ENCODE results near the gene ARHGAP19.

GRCh38 chr10:97325754-97326153 lies 33.3 kb upstream of the ARHGAP19 start:
- TF ChIP-seq, protein P1, sequence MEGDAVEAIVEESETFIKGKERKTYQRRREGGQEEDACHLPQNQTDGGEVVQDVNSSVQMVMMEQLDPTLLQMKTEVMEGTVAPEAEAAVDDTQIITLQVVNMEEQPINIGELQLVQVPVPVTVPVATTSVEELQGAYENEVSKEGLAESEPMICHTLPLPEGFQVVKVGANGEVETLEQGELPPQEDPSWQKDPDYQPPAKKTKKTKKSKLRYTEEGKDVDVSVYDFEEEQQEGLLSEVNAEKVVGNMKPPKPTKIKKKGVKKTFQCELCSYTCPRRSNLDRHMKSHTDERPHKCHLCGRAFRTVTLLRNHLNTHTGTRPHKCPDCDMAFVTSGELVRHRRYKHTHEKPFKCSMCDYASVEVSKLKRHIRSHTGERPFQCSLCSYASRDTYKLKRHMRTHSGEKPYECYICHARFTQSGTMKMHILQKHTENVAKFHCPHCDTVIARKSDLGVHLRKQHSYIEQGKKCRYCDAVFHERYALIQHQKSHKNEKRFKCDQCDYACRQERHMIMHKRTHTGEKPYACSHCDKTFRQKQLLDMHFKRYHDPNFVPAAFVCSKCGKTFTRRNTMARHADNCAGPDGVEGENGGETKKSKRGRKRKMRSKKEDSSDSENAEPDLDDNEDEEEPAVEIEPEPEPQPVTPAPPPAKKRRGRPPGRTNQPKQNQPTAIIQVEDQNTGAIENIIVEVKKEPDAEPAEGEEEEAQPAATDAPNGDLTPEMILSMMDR (conservative IDR thresholded peaks at IDR 0.05), result no peak
- no peak for TF ChIP-seq EZH2 (IDR thresholded peaks at IDR 0.05; ENCODE audit: low read depth)
